GM12873 (cell line): ENCODE data around the gene PRAC2.

Experiments used
- CTCF ChIP-seq: IDR thresholded peaks from 2 replicates; pipeline ENCODE4 v1.5.1; 2012; ENCODE audit warnings: low read depth, mild to moderate bottlenecking, moderate library complexity, low read length, control low read depth; ENCODE audit not compliant: insufficient read depth; ENCODE audit errors: missing control alignments

PRAC2 gene

GRCh38 chr17:48693178-48693577, 29.8 kb upstream of the PRAC2 start:
- no peak for TF ChIP-seq CTCF

GRCh38 chr17:48701864-48702532, 21.0 kb upstream of the PRAC2 start:
- TF ChIP-seq CTCF, result no peak

GRCh38 chr17:48704361-48705248, 18.4 kb upstream of the PRAC2 start:
- no peak for TF ChIP-seq CTCF

GRCh38 chr17:48711128-48711527, 11.9 kb upstream of the PRAC2 start:
- no peak for TF ChIP-seq CTCF

- no peak for TF ChIP-seq CTCF
These were observed 7.2 kb upstream of the PRAC2 start for GRCh38 chr17:48715496-48716399.

- no peak for TF ChIP-seq CTCF
These were observed 5.4 kb upstream of the PRAC2 start for GRCh38 chr17:48717367-48718226.
